Peyer's patch (tissue), 4 donors: Measurements from ENCODE around the gene SEMA5A. TPM values are rescaled to one million over a fixed set of nuclear protein-coding genes. Genes with fewer than 3 reads are reported as not detected.

Source experiments
- DNase-seq, 3 donors: peaks; one replicate each; pipeline ENCODE4 v3.0.0-alpha.2; 2017 to 2019
- H3K27ac ChIP-seq, 4 donors: fragments of 200-600 bp; sonication (generic); one replicate each; pipeline ENCODE4 v1.5.1; 2016 to 2019
- H3K27me3 ChIP-seq, 2 donors: fragments of 200-600 bp; sonication (generic); one replicate each; pipeline ENCODE4 v1.5.1; 2019
- H3K36me3 ChIP-seq, 3 donors: fragments of 200-600 bp; sonication (generic); one replicate each; pipeline ENCODE4 v1.5.1; 2016 to 2019
- H3K4me1 ChIP-seq, 4 donors: fragments of 200-600 bp; sonication (generic); one replicate each; pipeline ENCODE4 v1.5.1; 2016 to 2019
- H3K4me3 ChIP-seq, 4 donors: fragments of 200-600 bp; sonication (generic); 1 replicate in 3 of 4; 2 replicates in 1 of 4; pipeline ENCODE4 v1.5.1; 2016 to 2019; ENCODE audit warnings: mild to moderate bottlenecking in 1 of 4
- H3K9me3 ChIP-seq, 4 donors: fragments of 200-600 bp; sonication (generic); one replicate each; pipeline ENCODE4 v1.5.1; 2016 to 2019; ENCODE audit warnings: mild to moderate bottlenecking in 1 of 4
- CTCF ChIP-seq, 6 experiments: fragments of 450-650 bp in 4 of 6; fragments of 200-600 bp in 2 of 6; sonication (generic) in 1 of 6; IDR thresholded peaks; one replicate each; pipeline ENCODE4 v1.5.1; 2017 to 2019; ENCODE audit warnings: antibody characterized with exemption in 6 of 6, mild to moderate bottlenecking in 3 of 6, moderate library complexity in 1 of 6
- POLR2A ChIP-seq, 2 donors: fragments of 450-650 bp; IDR thresholded peaks; one replicate each; pipeline ENCODE4 v1.5.1; 2017; ENCODE audit warnings: antibody characterized with exemption in 2 of 2, mild to moderate bottlenecking in 2 of 2, moderate library complexity in 2 of 2
- total RNA-seq, 4 donors: library from RNA; depleted of rRNA; stranded (reverse); fragments of >200 nt; gene quantifications; one replicate each; pipeline ENCODE4 v1.1.0, GENCODE V29; 2016

SEMA5A gene
- total RNA-seq, 4 donors from 2014 or later: 11.6 to 22.5 (median 18.2) TPM

- no peak for DNase-seq
- Histone ChIP-seq H3K27me3 (no peaks in the 10 kb centered on the region), H3K4me3 (no peak overlapping the region), H3K4me1 (no peaks in the 10 kb centered on the region), H3K36me3 (no peaks in the 10 kb centered on the region), H3K27ac (no peak overlapping the region), H3K9me3 (peaks cover 0 to 4% (median 0%) of the 10 kb centered on the region in 4 donors)
- no peak for TF ChIP-seq CTCF (IDR thresholded peaks at IDR 0.05)
- no peak for TF ChIP-seq POLR2A (IDR thresholded peaks at IDR 0.05)
Observed at GRCh38 chr5:9278921-9279603, 266.8 kb downstream of the SEMA5A start.

GRCh38 chr5:9269014-9269413, 276.9 kb downstream of the SEMA5A start:
- H3K36me3 ChIP-seq: no peaks in the 10 kb centered on the region
- H3K4me3 ChIP-seq: no peak overlapping the region
- no peaks in the 10 kb centered on the region for H3K9me3 ChIP-seq
- TF ChIP-seq POLR2A (IDR thresholded peaks at IDR 0.05) (no peak), CTCF (IDR thresholded peaks at IDR 0.05) (no peak)
- H3K27ac ChIP-seq: no peak overlapping the region
- no peak for DNase-seq
- H3K27me3 ChIP-seq: no peaks in the 10 kb centered on the region
- H3K4me1 ChIP-seq: no peaks in the 10 kb centered on the region

- Histone ChIP-seq H3K9me3 (no peaks in the 10 kb centered on the region), H3K27ac (no peak overlapping the region), H3K4me3 (no peak overlapping the region), H3K36me3 (no peaks in the 10 kb centered on the region), H3K4me1 (no peaks in the 10 kb centered on the region), H3K27me3 (no peaks in the 10 kb centered on the region)
- no peak for TF ChIP-seq CTCF (IDR thresholded peaks at IDR 0.05)
- no peak for TF ChIP-seq POLR2A (IDR thresholded peaks at IDR 0.05)
- DNase-seq: no peak
Observed at GRCh38 chr5:9268226-9268625, 277.6 kb downstream of the SEMA5A start.

GRCh38 chr5:9265441-9266287, 280.2 kb downstream of the SEMA5A start:
- Histone ChIP-seq H3K4me3 (no peak overlapping the region), H3K27ac (peak overlapping the region in 1 of 4 donors; percentile 39)

GRCh38 chr5:9264301-9264700, 281.6 kb downstream of the SEMA5A start:
- Histone ChIP-seq H3K27me3 (no peaks in the 10 kb centered on the region), H3K9me3 (no peaks in the 10 kb centered on the region), H3K4me3 (no peak overlapping the region), H3K36me3 (no peaks in the 10 kb centered on the region), H3K27ac (no peak overlapping the region), H3K4me1 (no peaks in the 10 kb centered on the region)
- DNase-seq: no peak
- TF ChIP-seq POLR2A (IDR thresholded peaks at IDR 0.05) (no peak), CTCF (IDR thresholded peaks at IDR 0.05) (no peak)

More at GRCh38 chr5:9265441-9266287, 280.2 kb downstream of the SEMA5A start:
- Histone ChIP-seq H3K36me3 (no peaks in the 10 kb centered on the region), H3K27me3 (no peaks in the 10 kb centered on the region), H3K9me3 (no peaks in the 10 kb centered on the region), H3K4me1 (no peaks in the 10 kb centered on the region)
- TF ChIP-seq CTCF (IDR thresholded peaks at IDR 0.05) (no peak), POLR2A (IDR thresholded peaks at IDR 0.05) (no peak)
- DNase-seq: no peak
